ENCODE data around the gene ASIC4. TPM values are rescaled to one million over a fixed set of nuclear protein-coding genes. Genes with fewer than 3 reads are reported as not detected.
A peak's percentile ranks its signal among the peaks of the same experiment; 100 is the strongest.

Gene ASIC4
- total and polyA plus RNA-seq, 2 of the 13 experiments (the other 11 are each of a cell fraction or from before 2014, with no cell fraction given): 0.03 TPM; not detected in 1

- no peak for TF ChIP-seq HIVEP1 (CRISPR knock-in tag; IDR thresholded peaks at IDR 0.05)
- no peak; the same call in 1 of the 2 replicates for TF ChIP-seq ZSCAN31 (CRISPR knock-in tag; IDR thresholded peaks at IDR 0.05; ENCODE audit: low read depth)
- TF ChIP-seq ZSCAN22 (CRISPR knock-in tag; IDR thresholded peaks at IDR 0.05): no peak
- TF ChIP-seq HNF4G (IDR thresholded peaks at IDR 0.05; ENCODE audit: borderline replicate concordance, low read depth, low read length): no peak
- TF ChIP-seq HNF4G (CRISPR knock-in tag; IDR thresholded peaks at IDR 0.05; ENCODE audit: borderline replicate concordance, low read depth): no peak
- TF ChIP-seq KDM2A (CRISPR knock-in tag; IDR thresholded peaks at IDR 0.05; ENCODE audit: borderline replicate concordance, low read depth): 0 out of 2 replicates have a peak, but pooled peaks have one; percentile 21
- TF ChIP-seq BATF2 (CRISPR knock-in tag; IDR thresholded peaks at IDR 0.05): no peak
- 0 out of 2 replicates have a peak, but pooled peaks have one; percentile 27 for TF ChIP-seq ZNF710 (CRISPR knock-in tag; IDR thresholded peaks at IDR 0.05; ENCODE audit: borderline replicate concordance)
- no peak for TF ChIP-seq NR2F1 (CRISPR knock-in tag; IDR thresholded peaks at IDR 0.05)
- TF ChIP-seq, protein P1, sequence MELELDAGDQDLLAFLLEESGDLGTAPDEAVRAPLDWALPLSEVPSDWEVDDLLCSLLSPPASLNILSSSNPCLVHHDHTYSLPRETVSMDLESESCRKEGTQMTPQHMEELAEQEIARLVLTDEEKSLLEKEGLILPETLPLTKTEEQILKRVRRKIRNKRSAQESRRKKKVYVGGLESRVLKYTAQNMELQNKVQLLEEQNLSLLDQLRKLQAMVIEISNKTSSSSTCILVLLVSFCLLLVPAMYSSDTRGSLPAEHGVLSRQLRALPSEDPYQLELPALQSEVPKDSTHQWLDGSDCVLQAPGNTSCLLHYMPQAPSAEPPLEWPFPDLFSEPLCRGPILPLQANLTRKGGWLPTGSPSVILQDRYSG (CRISPR knock-in tag; IDR thresholded peaks at IDR 0.05): no peak
- no peak for TF ChIP-seq ZNF569 (CRISPR knock-in tag; IDR thresholded peaks at IDR 0.05; ENCODE audit: borderline replicate concordance)
- TF ChIP-seq REXO4 (CRISPR knock-in tag; IDR thresholded peaks at IDR 0.05; ENCODE audit: borderline replicate concordance): no peak
- no peak for TF ChIP-seq MAZ (IDR thresholded peaks at IDR 0.05; ENCODE audit: borderline replicate concordance, low read depth, low read length)
- peak; percentile 81 for TF ChIP-seq MAZ (CRISPR knock-in tag; IDR thresholded peaks at IDR 0.05; ENCODE audit: low read depth)
- no peak for TF ChIP-seq TOE1 (CRISPR knock-in tag; IDR thresholded peaks at IDR 0.05)
- no peak for TF ChIP-seq ZNF343 (CRISPR knock-in tag; IDR thresholded peaks at IDR 0.05)
- no peak for TF ChIP-seq SRY (CRISPR knock-in tag; IDR thresholded peaks at IDR 0.05)
- TF ChIP-seq FOSL2 (CRISPR knock-in tag; IDR thresholded peaks at IDR 0.05): no peak
- no peak for TF ChIP-seq CHCHD3 (CRISPR knock-in tag; IDR thresholded peaks at IDR 0.05)
- 0 out of 2 replicates have a peak, but pooled peaks have one; percentile 31 for TF ChIP-seq HBP1 (CRISPR knock-in tag; IDR thresholded peaks at IDR 0.05; ENCODE audit: low read depth)
- TF ChIP-seq ZNF451 (CRISPR knock-in tag; IDR thresholded peaks at IDR 0.05): no peak
- no peak for TF ChIP-seq ZFP82 (CRISPR knock-in tag; IDR thresholded peaks at IDR 0.05; ENCODE audit: borderline replicate concordance)
Observed at GRCh38 chr2:219512524-219513216, 1.6 kb upstream of the ASIC4 start (continued).

All from HepG2 (cell line).